ENCODE results near the gene SFMBT1.
"Not testable (repeated sequence)": the region's sequence is repeated elsewhere in the genome, so short reads cannot be mapped to it uniquely, and the experiment has no call there.

Gene SFMBT1

DNA sequence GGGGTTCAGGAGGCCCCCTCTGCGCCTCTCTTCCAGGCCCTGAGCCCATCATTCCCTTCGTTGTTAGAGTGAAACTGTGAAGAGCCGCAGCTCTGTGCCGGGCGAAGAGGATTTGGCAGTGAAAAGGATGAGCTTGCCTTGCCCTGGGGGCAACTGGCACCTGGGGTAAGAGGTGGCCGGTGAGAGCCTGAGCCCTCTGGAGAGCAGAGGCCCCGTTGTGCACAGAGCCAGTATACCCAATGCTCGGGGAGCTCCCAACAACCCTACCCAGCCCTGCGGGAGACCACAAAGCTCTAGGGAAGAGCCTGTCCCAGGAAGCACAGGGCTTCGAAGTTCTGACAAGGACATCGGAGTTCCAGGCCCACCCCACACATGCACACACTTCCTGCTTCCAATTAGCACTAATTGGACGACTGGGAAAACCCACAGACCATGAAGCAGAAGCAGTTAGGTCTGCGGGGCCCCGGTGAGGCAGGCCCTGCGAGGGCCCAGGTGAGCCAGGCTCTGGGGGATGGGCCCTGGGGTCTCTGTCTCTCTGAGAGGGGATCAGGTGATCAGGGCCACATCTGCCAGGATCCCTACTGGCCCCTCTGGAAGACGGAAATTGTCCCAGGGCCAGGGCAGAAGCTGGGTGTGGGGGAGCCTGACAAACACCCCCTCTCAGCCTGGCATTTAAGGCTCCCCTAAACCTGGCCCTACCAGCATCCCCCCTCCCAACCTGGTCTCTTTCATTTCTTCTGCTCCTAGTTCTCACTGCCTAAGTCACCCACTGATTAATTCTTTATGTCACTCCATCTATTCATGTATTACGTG lies 27.9 kb upstream of the SFMBT1 start:
- DNase-seq (ENCODE audit: low spot score), result no peak

- peak; percentile 68 for DNase-seq (ENCODE audit: low spot score)
Observed at GRCh38 chr3:53072653-53073552, 27.0 kb upstream of the SFMBT1 start.

- no peak for DNase-seq (ENCODE audit: low spot score)
Observed at GRCh38 chr3:53071882-53072431, 26.1 kb upstream of the SFMBT1 start.

DNA sequence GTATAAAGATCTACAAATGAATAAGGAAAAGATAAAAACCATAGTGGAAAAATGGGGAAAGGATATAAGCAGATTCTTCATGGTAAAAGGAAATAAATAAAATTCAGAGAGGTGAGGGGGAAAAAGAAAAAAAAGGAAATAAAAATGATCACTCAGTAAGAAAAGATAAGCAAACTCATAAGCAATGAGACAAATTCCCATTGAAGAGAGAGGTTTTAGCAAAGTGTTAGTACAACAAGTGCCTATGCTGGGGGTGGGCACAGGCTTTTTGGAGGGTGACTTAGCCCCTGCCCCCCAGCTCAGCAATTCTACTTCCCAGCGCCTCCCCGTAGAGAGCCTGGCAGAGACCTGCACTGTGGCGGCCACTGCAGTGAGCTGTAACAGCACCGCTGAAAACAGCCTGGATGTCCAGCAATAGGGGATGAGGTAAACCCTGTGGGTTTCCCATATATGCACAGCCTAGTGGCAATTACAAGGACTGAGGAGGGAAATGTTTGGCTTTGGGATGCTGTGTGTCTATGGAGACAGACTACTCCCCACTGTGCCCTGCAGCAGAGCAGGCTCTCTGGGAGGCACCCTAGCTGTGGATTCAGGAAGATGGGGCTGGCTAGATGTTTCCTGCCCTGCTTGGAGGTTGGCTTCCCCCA lies 23.7 kb upstream of the SFMBT1 start:
- DNase-seq (ENCODE audit: low spot score), result no peak

GRCh38 chr3:53068176-53068575 lies 22.3 kb upstream of the SFMBT1 start:
- no peak for DNase-seq (ENCODE audit: low spot score)

DNA sequence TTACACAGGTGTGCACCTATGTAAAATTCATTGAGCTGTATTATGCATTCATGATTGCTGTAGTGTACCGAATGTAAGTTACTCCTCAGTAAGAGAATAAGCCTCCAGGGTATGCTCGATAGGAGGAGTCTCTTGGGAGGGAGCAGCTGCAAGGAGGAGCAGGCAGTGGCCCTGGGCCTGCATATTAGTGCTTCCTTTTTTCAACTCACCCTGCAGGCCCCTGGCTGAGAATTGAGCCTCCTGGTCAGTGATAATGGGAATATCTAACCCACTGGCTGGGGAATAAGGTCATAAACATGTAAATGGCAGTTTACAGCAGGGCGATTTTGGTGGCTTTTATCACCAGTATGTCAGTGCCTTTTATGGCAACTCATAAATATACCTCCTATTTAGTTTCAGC lies 21.7 kb upstream of the SFMBT1 start:
- DNase-seq (ENCODE audit: low spot score), result no peak

- DNase-seq (ENCODE audit: low spot score), result no peak
Observed at GRCh38 chr3:53065841-53066480, 20.1 kb upstream of the SFMBT1 start.

GRCh38 chr3:53062905-53063304 lies 17.0 kb upstream of the SFMBT1 start:
- DNase-seq (ENCODE audit: low spot score), result no peak

DNA sequence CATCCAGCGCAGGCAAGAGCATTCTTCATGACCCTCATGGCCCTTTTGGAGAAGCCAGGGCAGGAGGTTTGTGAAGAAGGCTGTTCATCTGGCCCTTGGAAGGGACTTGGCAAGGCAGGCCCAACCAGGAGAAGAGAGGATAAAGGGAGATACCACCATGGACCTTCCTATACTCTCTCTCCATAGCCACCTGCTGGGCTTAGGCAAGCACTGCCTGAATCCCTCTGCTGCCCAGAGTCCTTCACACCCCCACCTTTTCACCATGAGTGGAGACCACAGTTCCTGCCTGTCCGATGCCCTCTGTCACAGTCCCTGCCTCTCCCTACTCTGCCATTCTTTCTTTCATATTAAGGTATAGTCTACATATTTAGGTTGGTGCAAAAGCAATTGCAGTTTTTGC lies 10.6 kb upstream of the SFMBT1 start:
- DNase-seq (ENCODE audit: low spot score), result no peak

DNA sequence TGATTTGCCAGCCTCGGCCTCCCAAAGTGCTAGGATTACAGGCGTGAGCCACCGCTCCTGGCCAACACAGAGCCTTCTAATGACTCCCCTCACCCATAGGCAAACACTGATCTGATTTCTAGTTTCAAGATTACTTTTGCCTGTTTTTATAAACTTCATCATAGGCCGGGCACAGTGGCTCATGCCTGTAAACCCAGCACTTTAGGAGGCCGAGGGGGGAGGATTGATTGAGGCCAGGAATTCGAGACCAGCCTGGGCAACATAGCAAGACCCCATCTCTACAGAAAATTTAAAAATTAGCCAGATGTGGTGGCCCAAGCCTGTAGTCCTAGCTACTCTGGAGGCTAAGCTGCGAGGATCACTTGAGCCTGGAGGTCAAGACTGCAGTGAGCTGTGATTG lies 8.4 kb upstream of the SFMBT1 start:
- DNase-seq (ENCODE audit: low spot score), result not testable (repeated sequence)

- DNase-seq (ENCODE audit: low spot score), result no peak
Observed at GRCh38 chr3:53051929-53052328, 6.1 kb upstream of the SFMBT1 start.

GRCh38 chr3:53049987-53050386 lies 4.1 kb upstream of the SFMBT1 start:
- DNase-seq (ENCODE audit: low spot score), result no peak

DNA sequence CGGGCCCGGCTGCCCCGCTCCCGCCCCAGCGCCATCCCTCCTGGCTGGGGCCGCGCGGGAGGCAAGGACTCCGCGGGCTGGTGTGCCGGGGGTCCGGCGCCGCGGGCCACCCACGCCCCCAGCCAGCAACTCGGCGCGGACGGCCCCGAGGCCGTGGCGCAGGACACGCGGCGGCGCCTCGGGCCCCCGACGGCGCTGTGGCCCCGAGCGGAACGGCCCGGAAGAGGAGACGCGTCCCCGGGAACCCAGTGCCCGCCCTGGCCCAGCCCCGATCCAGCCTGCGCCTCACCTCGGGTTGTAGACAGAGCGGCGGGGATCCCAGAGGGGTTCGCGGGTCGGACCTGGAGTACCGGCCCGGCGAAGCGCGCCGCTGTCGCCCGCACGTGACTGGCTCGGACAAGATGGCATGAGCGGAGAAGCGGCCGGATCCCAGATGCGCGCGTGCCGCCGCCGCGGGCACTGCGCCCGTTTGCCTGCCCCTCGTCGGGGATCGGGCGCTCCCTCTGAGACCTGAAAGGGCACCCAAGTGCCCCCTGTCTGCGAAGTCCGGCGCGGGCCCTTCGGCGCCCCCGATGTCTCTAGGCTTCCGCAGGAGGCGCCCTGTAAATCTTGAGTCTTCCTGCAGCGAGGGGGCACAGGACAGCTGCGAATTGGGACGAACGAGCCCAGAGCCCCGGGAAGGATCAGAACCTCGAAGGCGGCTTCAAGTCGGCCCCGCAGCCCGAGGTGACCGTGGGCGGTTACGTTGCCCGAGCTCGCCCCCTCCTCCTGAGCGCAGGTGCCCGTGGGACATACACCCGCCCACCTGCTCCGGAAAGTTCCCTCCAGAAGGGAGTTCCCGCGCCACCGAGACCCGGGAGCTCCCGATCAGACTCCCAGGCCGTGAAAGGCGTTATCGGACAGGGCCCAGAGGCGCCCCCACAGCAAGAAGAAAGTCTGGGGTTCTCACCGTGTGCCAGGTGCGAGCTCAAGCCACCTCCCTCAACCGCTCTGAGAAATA lies 598 bp upstream of the SFMBT1 start:
- DNase-seq (ENCODE audit: low spot score), result peak; percentile 42

- peak; percentile 74 for DNase-seq (ENCODE audit: low spot score)
Observed at GRCh38 chr3:53044711-53045517, 959 bp downstream of the SFMBT1 start.

DNA sequence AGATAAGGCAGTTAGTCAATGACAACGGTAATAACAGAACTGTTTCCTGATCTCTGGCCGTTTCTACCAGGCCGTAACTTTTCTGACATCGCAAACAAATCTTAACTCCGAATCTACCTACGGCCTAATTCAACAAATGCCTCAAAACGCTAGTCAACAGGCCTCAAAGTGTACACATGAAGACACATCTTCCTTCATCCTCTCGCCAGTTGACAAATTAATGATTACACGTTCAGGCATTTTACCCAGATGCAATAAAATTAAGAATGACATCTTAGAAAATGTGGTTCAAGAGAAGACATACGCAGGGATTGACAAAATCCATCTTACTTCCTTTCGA lies 1.5 kb downstream of the SFMBT1 start:
- DNase-seq (ENCODE audit: low spot score), result no peak

- no peak for DNase-seq (ENCODE audit: low spot score)
Observed at GRCh38 chr3:53043738-53044137, 2.1 kb downstream of the SFMBT1 start.

GRCh38 chr3:53042651-53043050 lies 3.2 kb downstream of the SFMBT1 start:
- DNase-seq (ENCODE audit: low spot score), result no peak

- DNase-seq (ENCODE audit: low spot score), result no peak
Observed at GRCh38 chr3:53040351-53040820, 5.5 kb downstream of the SFMBT1 start.

DNA sequence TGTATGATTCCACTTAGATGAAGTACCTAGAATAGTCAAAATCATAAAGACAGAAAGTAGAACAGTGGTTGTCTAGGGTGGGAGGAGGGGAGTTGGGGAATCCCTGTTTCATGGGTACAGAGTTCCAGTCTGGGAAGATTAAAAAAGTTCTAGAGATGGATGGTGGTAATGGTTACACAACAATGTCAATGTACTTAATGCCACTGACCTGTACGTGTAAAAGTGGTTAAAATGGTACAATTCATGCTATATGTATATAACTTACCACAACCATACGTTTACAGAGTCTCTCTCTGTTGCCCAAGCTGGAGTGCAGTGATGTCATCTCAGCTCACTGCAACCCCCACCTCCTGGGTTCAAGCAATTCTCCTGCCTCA lies 6.5 kb downstream of the SFMBT1 start:
- no peak for DNase-seq (ENCODE audit: low spot score)
